ENCODE measurements around the gene TANC1. TPM values are rescaled to one million over a fixed set of nuclear protein-coding genes. Genes with fewer than 3 reads are reported as not detected.

The TANC1 gene
- total RNA-seq: 16.0 TPM

DNA sequence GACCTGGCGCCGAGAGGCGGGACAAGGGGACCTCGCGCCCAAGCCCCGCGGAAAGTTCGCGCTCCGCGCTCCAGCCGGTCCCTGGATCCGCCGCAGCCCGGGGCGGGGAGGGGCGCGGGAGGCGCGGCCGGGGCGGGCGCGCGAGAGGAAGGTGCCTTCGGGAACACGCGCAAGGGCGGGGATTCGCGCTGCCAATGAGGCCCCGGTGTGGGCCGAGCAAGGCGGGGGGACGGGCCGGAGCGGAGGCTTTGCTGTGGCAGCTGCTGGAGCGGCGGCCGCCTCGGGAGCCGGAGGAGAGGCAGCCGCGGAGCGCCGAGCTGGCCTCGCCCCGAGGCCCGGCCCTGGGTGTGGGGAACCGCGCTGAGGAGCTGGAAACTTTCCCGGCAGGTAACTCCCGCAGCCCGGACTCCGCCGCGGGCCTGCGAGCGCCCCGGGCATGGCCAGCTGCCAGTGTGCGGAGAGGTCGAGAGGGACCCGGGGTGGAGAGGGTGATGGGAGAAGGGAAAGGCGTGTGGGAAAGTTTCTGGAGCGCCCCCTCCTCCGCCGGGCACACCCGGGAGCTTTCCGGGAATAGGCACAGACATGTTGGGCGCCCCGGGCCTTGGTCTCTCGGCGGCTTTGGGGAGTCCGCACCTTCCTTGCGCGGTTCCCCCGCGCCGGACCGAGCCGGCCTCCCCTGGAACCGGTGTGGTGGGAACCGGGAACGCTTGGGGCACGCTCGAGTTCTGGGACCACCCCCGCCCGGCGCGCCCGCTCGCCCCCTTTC, at the start of gene TANC1:
TANC1 (plus strand) TSS at position 245 of the 766 bp plus-strand sequence. CDS start 97,271 bp downstream, outside the sequence.

Small RNA genes within 50 kb of the gene (small RNA-seq; reads per million reads assigned to genes)
- gene MIR6888 (ENCODE audit: low replicate concordance) (not detected), gene RNU2-21P (ENCODE audit: low replicate concordance) (not detected), gene RNU6-580P (ENCODE audit: low replicate concordance) (not detected)

Other genes starting within 250 kb of the TANC1 start
- gene DAPL1, start 173.3 kb upstream of the TANC1 start, total RNA-seq: not detected

Measured in parietal lobe (tissue), 2 donors.